Duodenal mucosa (tissue), 2 donors: ENCODE results near the gene NAPA.
A peak's percentile ranks its signal among the peaks of the same experiment; 100 is the strongest.

Experiments
- H3K27ac ChIP-seq: one replicate; pipeline ENCODE4 v1.7.0; 2013; ENCODE audit warnings: low read depth, low read length
- H3K27me3 ChIP-seq, 2 donors: one replicate each; pipeline ENCODE4 v1.7.0; 2013; ENCODE audit warnings: low read length in 2 of 2, control low read depth in 1 of 2; ENCODE audit not compliant: insufficient read depth in 2 of 2, control insufficient read depth in 1 of 2
- H3K36me3 ChIP-seq, 2 donors: one replicate each; pipeline ENCODE4 v1.7.0; 2013; ENCODE audit warnings: low read length in 2 of 2, control low read depth in 1 of 2; ENCODE audit not compliant: insufficient read depth in 2 of 2, control insufficient read depth in 1 of 2
- H3K4me1 ChIP-seq, 2 donors: one replicate each; pipeline ENCODE4 v1.7.0; 2013; ENCODE audit warnings: low read length in 2 of 2, control low read depth in 1 of 2; ENCODE audit not compliant: insufficient read depth in 2 of 2, control insufficient read depth in 1 of 2
- H3K4me3 ChIP-seq, 2 donors: one replicate each; pipeline ENCODE4 v1.7.0; 2013; ENCODE audit warnings: low read length in 2 of 2, low read depth in 1 of 2
- H3K9ac ChIP-seq, 2 donors: one replicate each; pipeline ENCODE4 v1.7.0; 2013; ENCODE audit warnings: low read length in 2 of 2, low read depth in 1 of 2
- H3K9me3 ChIP-seq, 2 donors: one replicate each; pipeline ENCODE4 v1.7.0; 2013; ENCODE audit warnings: low read length in 2 of 2, control low read depth in 1 of 2; ENCODE audit not compliant: control insufficient read depth in 1 of 2

NAPA gene

GRCh38 chr19:47445937-47446402, 68.9 kb downstream of the NAPA start:
- H3K4me3 ChIP-seq: peak overlapping the region in 1 of 2 donors; percentile 39
- peaks cover 47 to 62% of the 10 kb centered on the region in 2 donors for H3K27me3 ChIP-seq
- H3K4me1 ChIP-seq: peaks cover 6 to 9% of the 10 kb centered on the region in 2 donors
- no peaks in the 10 kb centered on the region for H3K36me3 ChIP-seq
- H3K9ac ChIP-seq: no peak overlapping the region
- H3K9me3 ChIP-seq: no peaks in the 10 kb centered on the region
- H3K27ac ChIP-seq: no peak overlapping the region

- H3K4me1 ChIP-seq: peaks cover 6 to 9% of the 10 kb centered on the region in 2 donors
- no peak overlapping the region for H3K27ac ChIP-seq
- H3K27me3 ChIP-seq: peaks cover 44 to 62% of the 10 kb centered on the region in 2 donors
- H3K9ac ChIP-seq: no peak overlapping the region
- peak overlapping the region in 1 of 2 donors; percentile 39 for H3K4me3 ChIP-seq
- H3K36me3 ChIP-seq: no peaks in the 10 kb centered on the region
- H3K9me3 ChIP-seq: no peaks in the 10 kb centered on the region
These were observed 69.3 kb downstream of the NAPA start for GRCh38 chr19:47445527-47445926.

GRCh38 chr19:47444388-47444821, 70.5 kb downstream of the NAPA start:
- Histone ChIP-seq H3K9ac (no peak overlapping the region), H3K27me3 (peaks cover 42 to 57% of the 10 kb centered on the region in 2 donors), H3K4me3 (no peak overlapping the region), H3K4me1 (peaks cover 6 to 9% of the 10 kb centered on the region in 2 donors), H3K27ac (no peak overlapping the region), H3K36me3 (no peaks in the 10 kb centered on the region), H3K9me3 (no peaks in the 10 kb centered on the region)

GRCh38 chr19:47443331-47443730, 71.5 kb downstream of the NAPA start:
- H3K27me3 ChIP-seq: peaks cover 38 to 48% of the 10 kb centered on the region in 2 donors
- no peaks in the 10 kb centered on the region for H3K36me3 ChIP-seq
- no peak overlapping the region for H3K27ac ChIP-seq
- no peak overlapping the region for H3K9ac ChIP-seq
- H3K9me3 ChIP-seq: no peaks in the 10 kb centered on the region
- H3K4me3 ChIP-seq: no peak overlapping the region
- H3K4me1 ChIP-seq: peaks cover 6 to 9% of the 10 kb centered on the region in 2 donors

- no peak overlapping the region for H3K9ac ChIP-seq
- no peak overlapping the region for H3K4me3 ChIP-seq
- H3K36me3 ChIP-seq: no peaks in the 10 kb centered on the region
- peaks cover 17 to 31% of the 10 kb centered on the region in 2 donors for H3K27me3 ChIP-seq
- no peaks in the 10 kb centered on the region for H3K9me3 ChIP-seq
- H3K27ac ChIP-seq: no peak overlapping the region
- no peaks in the 10 kb centered on the region for H3K4me1 ChIP-seq
These were observed 76.1 kb downstream of the NAPA start for GRCh38 chr19:47438793-47439220.
